ENCODE results near the gene CD93.

The CD93 gene

GRCh38 chr20:23032750-23033078 lies 53.4 kb downstream of the CD93 start:
- no peak for DNase-seq

DNA sequence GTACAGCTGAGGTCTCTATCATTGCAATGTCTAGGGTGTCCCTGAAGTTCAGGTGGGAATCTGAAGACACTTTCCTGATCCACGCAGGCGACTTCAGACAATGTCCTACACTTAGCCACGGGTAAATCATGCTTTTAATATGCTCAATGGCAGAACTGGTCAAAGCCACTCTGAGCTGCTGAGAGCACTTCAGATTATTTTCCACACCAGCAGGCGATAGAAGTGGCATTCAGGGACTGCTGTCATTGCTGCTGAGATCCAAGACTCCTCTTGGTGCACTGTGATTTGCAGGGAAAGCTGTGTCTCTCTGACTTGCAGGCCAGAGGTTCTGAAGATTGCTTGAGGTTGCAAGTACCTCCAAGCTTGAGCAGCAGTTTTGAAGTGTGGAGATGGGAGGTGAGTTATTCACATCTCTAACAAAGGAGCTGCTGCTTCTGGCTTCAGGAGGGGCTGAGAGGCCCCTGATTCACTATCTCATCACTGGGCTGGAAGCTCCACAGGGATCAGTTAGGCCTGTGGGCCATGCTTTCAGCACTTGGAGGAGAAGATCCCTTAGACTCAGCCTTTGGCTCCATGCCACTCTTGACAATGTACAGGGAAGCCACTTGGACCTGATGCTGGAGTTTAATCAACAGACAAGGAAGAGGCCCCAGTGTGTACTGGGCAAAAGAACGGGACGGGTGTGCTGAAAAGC lies 53.9 kb downstream of the CD93 start:
- DNase-seq: no peak

DNA sequence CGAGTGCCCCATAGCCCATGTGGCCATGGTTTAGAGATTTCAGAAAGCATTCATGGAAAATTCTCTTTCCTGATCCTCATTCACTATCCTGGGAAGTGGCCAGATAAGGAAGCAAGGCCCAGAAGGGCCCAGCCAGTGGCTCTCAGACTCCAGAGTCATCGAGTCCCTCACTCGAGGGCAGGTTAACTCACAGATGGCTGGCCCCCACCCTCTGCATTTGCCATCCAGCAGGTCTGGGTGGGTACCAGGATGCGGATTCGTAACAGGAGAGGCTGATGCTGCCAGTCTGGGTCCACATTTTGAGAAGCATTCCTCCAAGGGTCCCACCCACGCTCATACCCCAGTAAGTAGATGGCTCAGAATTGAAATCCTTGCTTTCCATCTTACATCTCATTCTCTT lies 54.8 kb downstream of the CD93 start:
- DNase-seq: no peak

Data from activated gamma-delta T cell (primary cell).